Measurements from ENCODE around the gene RNF141.

The RNF141 gene

GRCh38 chr11:10540915-10541560 is at the start of gene RNF141:
RNF141 (minus strand) TSS chr11:10541187; CDS start chr11:10534158, 7,029 bp downstream.
- peak; percentile 98 for DNase-seq (ENCODE audit: low spot score)

GRCh38 chr11:10590218-10590915 is 49.4 kb upstream of the RNF141 start:
- peak; percentile 26 for DNase-seq (ENCODE audit: low spot score)

GRCh38 chr11:10588904-10589303 is 47.9 kb upstream of the RNF141 start:
- DNase-seq (ENCODE audit: low spot score) = no peak

GRCh38 chr11:10587995-10588394 is 47.0 kb upstream of the RNF141 start:
- DNase-seq (ENCODE audit: low spot score) = no peak

GRCh38 chr11:10587388-10587787 is 46.4 kb upstream of the RNF141 start:
- no peak for DNase-seq (ENCODE audit: low spot score)

GRCh38 chr11:10584071-10584501 is 43.1 kb upstream of the RNF141 start:
- no peak for DNase-seq (ENCODE audit: low spot score)

- DNase-seq (ENCODE audit: low spot score) = peak; percentile 24
These were observed 40.6 kb upstream of the RNF141 start for GRCh38 chr11:10581481-10582019.

- DNase-seq (ENCODE audit: low spot score) = no peak
These were observed 39.6 kb upstream of the RNF141 start for GRCh38 chr11:10580623-10581022.

GRCh38 chr11:10579700-10580099 is 38.7 kb upstream of the RNF141 start:
- no peak for DNase-seq (ENCODE audit: low spot score)

GRCh38 chr11:10576035-10576398 is 35.0 kb upstream of the RNF141 start:
- DNase-seq (ENCODE audit: low spot score) = no peak

GRCh38 chr11:10575346-10576034 is 34.5 kb upstream of the RNF141 start:
- DNase-seq (ENCODE audit: low spot score) = peak; percentile 12

- DNase-seq (ENCODE audit: low spot score) = no peak
These were observed 32.6 kb upstream of the RNF141 start for GRCh38 chr11:10573556-10573955.

- no peak for DNase-seq (ENCODE audit: low spot score)
These were observed 32.0 kb upstream of the RNF141 start for GRCh38 chr11:10573028-10573427.

GRCh38 chr11:10572533-10572932 is 31.5 kb upstream of the RNF141 start:
- no peak for DNase-seq (ENCODE audit: low spot score)

GRCh38 chr11:10568486-10568941 is 27.5 kb upstream of the RNF141 start, which contains the start of gene LYVE1:
LYVE1 (minus strand) TSS chr11:10568665; CDS start chr11:10568532, 133 bp downstream.
- no peak for DNase-seq (ENCODE audit: low spot score)

GRCh38 chr11:10567446-10567845 is 26.5 kb upstream of the RNF141 start:
- no peak for DNase-seq (ENCODE audit: low spot score)

GRCh38 chr11:10566257-10566957 is 25.4 kb upstream of the RNF141 start:
- no peak for DNase-seq (ENCODE audit: low spot score)

- no peak for DNase-seq (ENCODE audit: low spot score)
These were observed 24.5 kb upstream of the RNF141 start for GRCh38 chr11:10565493-10565892.

- peak; percentile 39 for DNase-seq (ENCODE audit: low spot score)
These were observed 23.8 kb upstream of the RNF141 start for GRCh38 chr11:10564696-10565318.

- DNase-seq (ENCODE audit: low spot score) = no peak
These were observed 23.0 kb upstream of the RNF141 start for GRCh38 chr11:10564030-10564429.

- DNase-seq (ENCODE audit: low spot score) = no peak
These were observed 21.0 kb upstream of the RNF141 start for GRCh38 chr11:10561947-10562346.

Measured in GM03348 (cell line).